Lower lobe of right lung (tissue), 2 donors: Measurements from ENCODE around the gene TMUB1. TPM values are rescaled to one million over a fixed set of nuclear protein-coding genes. Genes with fewer than 3 reads are reported as not detected.

Experiments used
- ATAC-seq, 2 donors: fragments of 200-7000 bp; cut with Tn5 transposase; one replicate each; pipeline ENCODE4 v1.9.1; 2020 to 2022; ENCODE audit warnings: mild to moderate bottlenecking in 2 of 2, moderate library complexity in 2 of 2
- DNase-seq: peaks from one replicate; pipeline ENCODE4 v3.0.0-alpha.2; 2020
- H3K27ac ChIP-seq: fragments of 200-600 bp; one replicate; pipeline ENCODE4 v1.8.0; 2022
- H3K27me3 ChIP-seq: fragments of 200-600 bp; one replicate; pipeline ENCODE4 v1.8.0; 2022; ENCODE audit warnings: low read depth
- H3K36me3 ChIP-seq: fragments of 200-600 bp; one replicate; pipeline ENCODE4 v1.8.0; 2022; ENCODE audit warnings: mild to moderate bottlenecking
- H3K4me1 ChIP-seq: fragments of 200-600 bp; one replicate; pipeline ENCODE4 v1.8.0; 2022
- H3K4me3 ChIP-seq: fragments of 200-600 bp; one replicate; pipeline ENCODE4 v1.8.0; 2022; ENCODE audit warnings: mild to moderate bottlenecking
- H3K9me3 ChIP-seq: fragments of 200-600 bp; one replicate; pipeline ENCODE4 v1.8.0; 2022
- CTCF ChIP-seq: fragments of 200-600 bp; IDR thresholded peaks from one replicate; pipeline ENCODE4 v1.8.0; 2022; ENCODE audit warnings: antibody characterized with exemption, mild to moderate bottlenecking
- intact Hi-C: fragments of 100-400 bp; cut with DNase I; formaldehyde crosslinking; loops from one replicate; pipeline ENCODE4 v1.11.0; 2022
- total RNA-seq: library from RNA; stranded (reverse); fragmentation: NEBNext Ultra II Directional; extraction: Animal tissue kit (Norgen Biotek cat#: 25700); gene quantifications from one replicate; pipeline ENCODE4 v1.2.1, GENCODE V29; 2021
- donor health status: DM: no; HTN: yes; CAD: no; lungs with severe emphysema.

Gene TMUB1
- total RNA-seq, 1 donor from 2014 or later: 37.4 TPM

GRCh38 chr7:151069841-151070573 lies 13.3 kb downstream of the TMUB1 start:
- H3K9me3 ChIP-seq: no peaks in the 10 kb centered on the region
- no peaks in the 10 kb centered on the region for H3K27me3 ChIP-seq
- no peak for DNase-seq
- no peak for TF ChIP-seq CTCF
- peaks cover 100% of the 10 kb centered on the region for H3K36me3 ChIP-seq
- no peak for ATAC-seq
- intact Hi-C loops: no loop called here
- no peak overlapping the region for H3K27ac ChIP-seq
- H3K4me3 ChIP-seq: no peak overlapping the region
- H3K4me1 ChIP-seq: no peaks in the 10 kb centered on the region

GRCh38 chr7:151068069-151068773 lies 15.1 kb downstream of the TMUB1 start:
- Histone ChIP-seq H3K27ac (no peak overlapping the region), H3K4me3 (no peak overlapping the region), H3K4me1 (no peaks in the 10 kb centered on the region), H3K27me3 (no peaks in the 10 kb centered on the region), H3K36me3 (peaks cover 95% of the 10 kb centered on the region), H3K9me3 (no peaks in the 10 kb centered on the region)
- no peak for ATAC-seq
- intact Hi-C loops: no loop called here
- DNase-seq: no peak
- TF ChIP-seq CTCF: no peak

GRCh38 chr7:151066273-151066974 lies 16.9 kb downstream of the TMUB1 start:
- H3K4me3 ChIP-seq: no peak overlapping the region
- TF ChIP-seq CTCF: no peak
- no peak overlapping the region for H3K27ac ChIP-seq
- H3K9me3 ChIP-seq: no peaks in the 10 kb centered on the region
- no peaks in the 10 kb centered on the region for H3K27me3 ChIP-seq
- ATAC-seq: no peak
- intact Hi-C loops: no loop called here
- no peak for DNase-seq
- H3K36me3 ChIP-seq: peaks cover 87% of the 10 kb centered on the region
- H3K4me1 ChIP-seq: peaks cover 14% of the 10 kb centered on the region

GRCh38 chr7:151065516-151065915 lies 17.8 kb downstream of the TMUB1 start:
- Histone ChIP-seq H3K27me3 (no peaks in the 10 kb centered on the region), H3K36me3 (peaks cover 78% of the 10 kb centered on the region), H3K27ac (no peak overlapping the region), H3K9me3 (no peaks in the 10 kb centered on the region), H3K4me1 (peaks cover 23% of the 10 kb centered on the region), H3K4me3 (no peak overlapping the region)
- intact Hi-C loops: no loop called here
- ATAC-seq (no peak), DNase-seq (no peak)
- no peak for TF ChIP-seq CTCF

GRCh38 chr7:151064993-151065392 lies 18.3 kb downstream of the TMUB1 start:
- no peak for ATAC-seq
- Histone ChIP-seq H3K36me3 (peaks cover 72% of the 10 kb centered on the region), H3K27me3 (no peaks in the 10 kb centered on the region), H3K27ac (no peak overlapping the region), H3K4me3 (no peak overlapping the region), H3K4me1 (peaks cover 27% of the 10 kb centered on the region), H3K9me3 (no peaks in the 10 kb centered on the region)
- no peak for DNase-seq
- TF ChIP-seq CTCF: no peak
- intact Hi-C loops: no loop called here
